Cardiac fibroblast (primary cell): ENCODE results near the gene TMEM225B.

Experiments
- DNase-seq, 2 donors: peaks; one replicate each; pipeline versions ENCODE4 v3.0.0 to v3.0.0-alpha.2; 2010; ENCODE audit warnings: low read depth in 2 of 2
- H3K4me3 ChIP-seq, 2 donors: replicated peaks in 1 of 2; 1 replicate in 1 of 2; 2 replicates in 1 of 2; pipeline ENCODE4 v1.5.1; 2011; ENCODE audit warnings: low read depth in 2 of 2, low read length in 2 of 2, mild to moderate bottlenecking in 2 of 2, moderate library complexity in 1 of 2
- CTCF ChIP-seq: IDR thresholded peaks from one replicate; pipeline ENCODE4 v1.5.1; 2011; ENCODE audit warnings: low read depth, mild to moderate bottlenecking, low read length, inconsistent platforms

The TMEM225B gene

DNA sequence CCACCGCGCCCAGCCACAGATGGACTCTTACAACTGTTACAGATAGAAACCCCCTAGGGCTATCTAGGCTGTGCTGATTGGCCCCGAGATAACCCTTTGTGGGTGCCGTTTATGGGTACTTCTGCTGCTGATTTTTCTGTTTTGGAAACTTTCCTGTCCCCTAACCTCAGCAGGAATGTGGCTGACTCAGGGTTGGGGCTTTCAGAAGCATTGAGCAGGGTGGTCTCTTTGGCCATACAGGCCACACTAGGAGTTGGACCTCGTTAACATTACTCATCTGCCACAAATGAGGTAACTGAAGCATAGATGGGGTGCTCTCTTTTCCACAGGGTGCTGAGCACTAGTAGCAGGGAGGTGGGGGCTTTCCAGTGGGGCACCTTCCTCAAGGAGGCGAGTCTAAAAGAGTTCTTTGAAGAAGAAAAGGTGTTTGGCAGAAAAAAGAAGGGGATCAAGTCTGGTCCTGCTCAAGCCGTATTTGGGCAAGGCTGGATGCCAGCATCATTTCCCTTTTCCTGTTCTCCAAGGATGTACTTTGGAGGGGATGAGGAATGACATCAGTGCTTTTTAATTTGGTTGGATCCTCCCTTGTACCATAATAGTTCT lies 25.1 kb downstream of the TMEM225B start:
- no peak for TF ChIP-seq CTCF
- DNase-seq, result no peak
- no peak overlapping the region for H3K4me3 ChIP-seq

- TF ChIP-seq CTCF, result no peak
- no peak for DNase-seq
- H3K4me3 ChIP-seq, result no peak overlapping the region
These were observed 25.8 kb downstream of the TMEM225B start for GRCh38 chr7:99623702-99624447.

GRCh38 chr7:99624484-99624883 lies 26.4 kb downstream of the TMEM225B start:
- no peak overlapping the region for H3K4me3 ChIP-seq
- DNase-seq, result no peak
- TF ChIP-seq CTCF, result no peak

DNA sequence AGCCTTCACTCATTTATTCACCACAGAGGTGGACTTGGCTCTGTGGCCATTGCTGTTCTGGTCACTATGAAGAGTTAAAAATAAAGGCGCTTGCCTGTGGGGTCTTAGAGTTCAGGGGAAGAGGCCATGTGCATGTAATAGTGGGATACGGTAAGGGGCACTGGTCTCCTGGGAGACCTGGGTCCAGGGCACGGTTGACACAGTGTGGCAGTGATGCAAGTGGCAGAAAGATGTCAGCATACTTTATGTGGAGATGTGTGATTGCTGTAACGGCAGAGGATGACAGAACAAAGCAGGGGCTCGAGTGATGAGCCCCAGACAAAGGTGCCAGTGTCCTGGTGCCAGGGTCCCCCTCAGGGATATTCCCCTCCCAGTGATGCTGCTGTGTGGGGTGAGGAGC lies 27.3 kb downstream of the TMEM225B start:
- DNase-seq, result no peak
- no peak overlapping the region for H3K4me3 ChIP-seq
- no peak for TF ChIP-seq CTCF

GRCh38 chr7:99625961-99626360 lies 27.9 kb downstream of the TMEM225B start:
- no peak for DNase-seq
- no peak overlapping the region for H3K4me3 ChIP-seq
- no peak for TF ChIP-seq CTCF

- no peak for DNase-seq
- no peak for TF ChIP-seq CTCF
- H3K4me3 ChIP-seq, result no peak overlapping the region
These were observed 28.6 kb downstream of the TMEM225B start for GRCh38 chr7:99626661-99627060.
